ENCODE measurements around the gene ZNF808.
"Not testable (repeated sequence)": the region's sequence is repeated elsewhere in the genome, so short reads cannot be mapped to it uniquely, and the experiment has no call there.

The ZNF808 gene

DNA sequence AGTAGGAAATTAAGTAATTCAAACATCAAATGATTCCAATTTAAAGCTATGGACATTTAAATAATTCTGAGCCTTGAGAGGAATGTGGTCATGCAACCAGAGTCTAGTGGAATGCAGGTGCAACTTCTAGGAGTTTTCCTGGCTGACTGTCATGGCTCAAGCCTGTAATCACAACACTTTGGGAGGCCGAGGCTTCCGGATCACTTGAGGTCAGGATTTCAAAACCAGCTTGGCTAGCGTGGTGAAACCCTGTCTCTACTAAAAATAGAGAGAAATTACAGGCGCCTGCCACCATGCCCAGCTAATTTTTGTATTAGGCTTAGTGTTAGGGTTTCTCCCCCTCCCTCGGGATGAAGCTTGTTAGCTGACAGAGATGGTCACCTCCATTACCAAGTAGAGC is 6.4 kb downstream of the ZNF808 start:
- no peak for DNase-seq
- intact Hi-C loops (cut with DNase I): no loop called here

DNA sequence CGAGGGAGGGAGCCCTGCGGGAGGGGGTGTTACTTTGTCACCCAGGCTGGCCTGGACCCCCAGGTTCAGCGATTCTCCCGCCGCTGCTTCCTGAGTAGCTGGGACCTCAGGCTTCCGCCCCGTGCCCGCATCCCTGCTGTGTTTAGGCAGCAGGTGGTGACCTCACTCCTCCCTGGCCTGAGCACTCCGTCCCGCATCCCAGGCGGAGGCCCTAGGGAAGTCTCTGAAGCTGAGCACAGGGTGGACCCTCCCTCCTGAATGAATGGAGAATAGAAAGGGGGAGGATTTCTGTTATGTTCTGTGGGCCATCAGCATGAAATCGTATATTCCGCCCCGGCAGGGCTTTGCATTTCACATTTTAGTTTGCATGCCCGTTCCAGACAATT is 7.9 kb downstream of the ZNF808 start:
- intact Hi-C loops (cut with DNase I): not testable (repeated sequence)
- DNase-seq: peak in 13 of 42 donors; percentile 3 to 43 (median 12)

DNA sequence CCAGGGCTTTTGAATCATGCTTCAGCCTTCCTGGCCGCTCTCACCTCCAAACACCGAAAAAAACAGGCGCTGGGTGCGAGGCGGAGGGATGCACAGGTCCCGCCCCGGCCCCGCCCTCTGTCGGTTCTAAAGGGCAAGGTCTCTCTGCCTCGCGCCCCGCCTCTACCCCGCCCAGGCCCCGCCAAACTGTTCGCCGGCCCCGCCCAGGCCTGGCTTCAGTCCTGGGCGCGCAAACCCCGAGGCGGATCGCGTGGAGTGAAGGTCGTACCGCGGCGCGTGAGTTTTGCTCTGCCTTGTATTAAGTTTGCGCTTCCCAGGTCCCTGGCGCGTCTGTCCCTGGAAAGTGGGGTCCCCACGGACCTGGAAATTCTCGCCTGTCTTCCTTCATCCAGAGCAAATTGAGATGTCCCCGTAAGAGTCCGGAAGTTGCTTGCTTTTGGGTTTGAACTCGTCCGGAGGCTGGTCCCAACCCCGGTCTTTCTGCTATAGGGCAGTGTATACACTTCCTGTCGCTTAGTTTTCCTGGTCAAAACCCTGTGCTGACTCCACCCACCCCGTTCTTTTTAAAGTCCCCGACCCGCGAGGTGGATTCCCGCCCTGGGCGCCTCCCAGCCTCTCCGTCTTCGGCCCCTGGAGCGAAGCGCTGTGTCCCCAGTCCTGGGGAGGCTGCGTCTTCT is 8.4 kb downstream of the ZNF808 start:
- intact Hi-C loops (cut with DNase I): no loop called here

DNA sequence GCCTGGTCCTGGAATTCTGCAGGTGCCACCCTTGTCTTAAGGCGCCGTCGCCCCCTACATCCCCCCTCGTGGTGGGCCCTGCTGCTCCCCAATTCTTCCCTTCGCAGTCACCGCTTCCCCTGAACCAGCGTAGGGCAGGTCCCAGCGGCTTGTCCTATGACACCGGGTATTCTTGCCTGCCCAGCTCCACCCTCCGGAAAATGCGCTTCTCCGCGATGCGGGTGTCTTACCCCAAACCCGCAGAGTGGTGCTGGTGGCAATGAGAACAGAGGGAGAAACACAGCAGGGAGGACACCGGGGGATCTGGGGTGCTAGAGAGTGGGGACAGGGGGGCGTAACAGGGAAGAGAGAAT is 9.0 kb downstream of the ZNF808 start:
- intact Hi-C loops (cut with DNase I): no loop called here
- peak in 5 of 42 donors; percentile 1 to 43 (median 12) for DNase-seq

More for the DNA sequence above, 8.4 kb downstream of the ZNF808 start:
- DNase-seq: peak; percentile 58 to 95 (median 88)

DNA sequence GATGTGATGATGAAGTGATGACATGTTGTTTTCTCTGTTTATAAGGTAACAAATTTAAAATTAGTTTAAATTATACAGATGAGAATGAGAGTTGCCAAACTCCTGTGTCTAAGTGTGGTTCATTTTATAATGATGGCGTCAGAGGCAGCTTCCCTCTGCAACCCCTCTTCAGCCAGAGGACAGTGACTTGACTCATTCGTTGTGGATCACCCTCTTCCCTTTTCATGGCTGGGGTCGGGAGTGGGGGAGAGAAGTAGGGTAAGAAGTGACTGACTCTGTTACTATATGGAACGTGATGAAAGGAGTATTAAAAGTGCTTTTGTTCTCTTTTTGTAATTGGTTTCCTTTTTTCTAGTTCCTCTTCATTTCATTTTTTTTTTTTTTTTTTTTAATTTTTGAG is 11.3 kb downstream of the ZNF808 start:
- intact Hi-C loops (cut with DNase I); DNase-seq: not testable (repeated sequence)

DNA sequence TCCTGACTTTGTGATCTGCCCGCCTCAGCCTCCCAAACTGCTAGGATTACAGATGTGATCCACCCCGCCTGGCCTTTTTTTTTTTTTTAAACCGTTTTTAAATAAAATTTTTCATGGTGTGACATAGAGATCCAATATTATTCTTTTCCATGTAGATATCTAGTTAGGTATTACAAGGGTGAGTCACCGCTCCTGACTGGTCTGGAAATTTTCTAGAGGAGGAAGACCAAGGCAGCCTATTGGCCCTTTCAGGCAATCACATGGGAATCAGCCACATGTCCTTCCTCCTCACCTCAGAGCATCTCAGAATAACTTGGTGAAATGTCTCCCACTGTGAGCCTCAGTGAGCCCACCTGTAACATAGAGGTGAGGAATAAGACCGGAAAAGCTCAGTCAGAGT is 13.7 kb downstream of the ZNF808 start:
- intact Hi-C loops (cut with DNase I): not testable (repeated sequence)
- peak in 3 of 42 donors; percentile 20 to 28 (median 21) for DNase-seq

DNA sequence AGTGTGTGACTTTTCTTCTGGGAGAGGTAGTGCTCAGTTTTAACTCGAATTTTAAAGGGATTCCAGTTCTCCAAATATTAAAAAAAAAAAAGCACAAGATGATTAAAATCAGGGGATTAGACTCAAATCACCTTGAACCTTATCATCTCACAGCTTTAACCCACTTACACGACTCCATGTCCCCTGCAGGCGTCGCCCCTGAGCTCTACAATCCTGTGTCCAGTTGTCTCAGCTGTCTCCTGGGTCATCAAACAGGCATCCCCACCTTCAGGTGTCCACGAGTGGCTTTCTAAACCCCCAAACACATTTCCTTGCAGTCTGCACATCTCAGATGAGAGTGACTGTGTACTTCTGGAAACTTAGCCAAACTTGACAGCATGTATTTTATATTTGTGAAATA is 14.1 kb downstream of the ZNF808 start:
- no peak for DNase-seq
- intact Hi-C loops (cut with DNase I): no loop called here

DNA sequence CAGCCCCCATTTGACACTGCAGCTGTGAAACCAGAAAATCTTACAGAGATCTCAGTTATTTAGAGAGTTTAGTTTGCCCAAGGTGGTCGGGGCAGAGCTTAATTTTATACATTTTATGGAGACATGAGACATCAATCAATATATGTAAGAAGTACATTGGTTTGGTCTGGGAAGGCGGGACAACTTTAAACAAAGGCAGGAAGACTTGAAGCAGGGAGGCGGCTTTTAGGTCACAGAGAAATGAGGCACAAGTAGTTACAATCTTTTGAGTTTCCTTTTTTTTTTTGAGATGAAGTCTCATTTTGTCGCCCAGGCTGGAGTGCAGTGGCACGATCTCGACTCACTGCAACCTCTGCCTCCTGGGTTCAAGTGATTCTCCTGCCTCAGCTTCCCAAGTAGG is 15.1 kb downstream of the ZNF808 start:
- DNase-seq; intact Hi-C loops (cut with DNase I): not testable (repeated sequence)

DNA sequence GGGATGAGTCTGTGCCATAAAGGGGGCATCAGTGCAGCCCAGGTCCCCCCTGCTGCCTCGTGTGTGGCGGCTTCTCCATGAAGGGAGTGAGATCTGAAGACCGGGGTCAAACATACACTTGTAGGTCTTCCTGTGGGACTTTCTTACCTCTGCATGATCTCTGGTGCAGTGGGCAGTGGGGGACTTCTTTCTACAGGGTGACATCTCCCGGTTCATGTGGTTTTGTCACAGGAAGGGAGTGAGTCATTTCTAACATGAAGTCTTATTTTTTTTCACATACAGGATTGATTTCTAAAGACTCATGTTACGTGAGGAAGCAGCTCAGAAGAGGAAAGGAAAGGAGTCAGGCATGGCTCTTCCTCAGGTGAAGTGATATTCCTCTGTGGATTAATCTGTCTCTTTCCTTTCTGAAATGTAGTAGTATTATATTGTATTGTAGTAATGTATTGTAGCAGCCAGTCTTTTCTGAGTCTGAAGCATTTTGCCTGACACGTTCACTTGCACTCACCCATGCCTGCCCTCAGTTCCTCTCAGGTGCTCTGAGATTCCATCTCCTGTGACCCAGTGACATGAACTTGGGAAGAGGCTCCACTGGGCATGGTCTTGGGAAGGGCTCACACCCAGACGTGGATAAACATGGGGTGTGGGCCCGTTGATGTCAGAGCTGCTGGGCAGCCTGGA is 15.7 kb downstream of the ZNF808 start:
- intact Hi-C loops (cut with DNase I): no loop called here
- no peak for DNase-seq

DNA sequence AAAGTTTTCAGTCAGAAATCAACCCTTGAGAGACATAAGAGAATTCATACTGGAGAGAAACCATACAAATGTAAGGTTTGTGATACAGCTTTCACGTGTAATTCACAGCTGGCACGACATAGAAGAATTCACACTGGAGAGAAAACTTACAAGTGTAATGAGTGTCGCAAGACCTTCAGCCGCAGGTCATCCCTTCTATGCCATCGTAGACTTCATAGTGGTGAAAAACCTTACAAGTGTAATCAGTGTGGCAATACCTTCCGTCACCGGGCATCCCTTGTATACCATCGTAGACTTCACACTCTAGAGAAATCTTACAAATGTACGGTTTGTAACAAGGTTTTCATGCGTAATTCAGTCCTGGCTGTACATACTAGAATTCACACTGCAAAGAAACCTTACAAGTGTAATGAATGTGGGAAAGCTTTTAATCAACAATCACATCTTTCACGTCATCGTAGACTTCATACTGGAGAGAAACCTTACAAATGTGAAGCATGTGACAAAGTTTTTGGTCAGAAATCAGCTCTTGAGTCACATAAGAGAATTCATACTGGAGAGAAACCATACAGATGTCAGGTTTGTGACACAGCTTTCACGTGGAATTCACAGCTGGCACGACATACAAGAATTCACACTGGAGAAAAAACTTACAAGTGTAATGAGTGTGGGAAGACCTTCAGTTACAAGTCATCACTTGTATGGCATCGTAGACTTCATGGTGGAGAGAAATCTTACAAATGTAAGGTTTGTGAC is 26.9 kb downstream of the ZNF808 start:
- intact Hi-C loops (cut with DNase I): no loop called here
- DNase-seq: no peak

DNA sequence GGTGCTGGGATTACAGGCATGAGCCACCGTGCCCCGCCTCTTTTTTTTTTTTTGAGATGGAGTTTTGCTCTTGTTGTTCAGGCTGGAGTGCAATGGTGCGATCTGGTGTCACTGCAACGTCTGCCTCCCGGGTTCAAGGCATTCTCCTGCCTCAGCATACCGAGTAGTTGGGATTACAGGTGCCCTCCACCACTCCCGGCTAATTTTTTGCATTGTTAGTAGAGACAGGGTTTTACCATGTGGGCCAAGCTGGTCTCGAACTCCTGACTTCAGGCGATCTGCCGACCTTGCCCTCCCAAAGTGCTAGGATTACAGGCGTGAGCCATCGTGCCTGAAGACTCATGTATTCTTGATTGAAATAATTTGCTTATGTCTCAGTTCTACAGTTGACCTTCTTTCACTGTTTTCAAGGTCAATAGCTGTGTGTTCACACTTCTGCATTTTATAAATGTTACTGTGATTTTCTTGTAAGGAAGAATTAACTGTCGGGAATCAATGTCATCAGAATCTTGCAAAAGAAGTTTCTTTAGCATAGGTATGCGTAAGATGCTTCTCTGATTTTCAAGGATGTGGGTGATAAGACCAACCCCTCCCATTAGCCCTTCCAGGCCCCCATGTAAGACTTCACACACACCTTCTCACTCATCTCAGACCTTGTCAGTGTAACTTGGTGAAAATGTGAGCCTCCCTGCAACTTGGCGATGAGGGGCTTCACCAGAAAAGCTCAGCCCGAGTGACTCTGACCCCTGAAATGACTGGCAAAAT is 29.9 kb downstream of the ZNF808 start:
- DNase-seq: no peak
- intact Hi-C loops (cut with DNase I): no loop called here

DNA sequence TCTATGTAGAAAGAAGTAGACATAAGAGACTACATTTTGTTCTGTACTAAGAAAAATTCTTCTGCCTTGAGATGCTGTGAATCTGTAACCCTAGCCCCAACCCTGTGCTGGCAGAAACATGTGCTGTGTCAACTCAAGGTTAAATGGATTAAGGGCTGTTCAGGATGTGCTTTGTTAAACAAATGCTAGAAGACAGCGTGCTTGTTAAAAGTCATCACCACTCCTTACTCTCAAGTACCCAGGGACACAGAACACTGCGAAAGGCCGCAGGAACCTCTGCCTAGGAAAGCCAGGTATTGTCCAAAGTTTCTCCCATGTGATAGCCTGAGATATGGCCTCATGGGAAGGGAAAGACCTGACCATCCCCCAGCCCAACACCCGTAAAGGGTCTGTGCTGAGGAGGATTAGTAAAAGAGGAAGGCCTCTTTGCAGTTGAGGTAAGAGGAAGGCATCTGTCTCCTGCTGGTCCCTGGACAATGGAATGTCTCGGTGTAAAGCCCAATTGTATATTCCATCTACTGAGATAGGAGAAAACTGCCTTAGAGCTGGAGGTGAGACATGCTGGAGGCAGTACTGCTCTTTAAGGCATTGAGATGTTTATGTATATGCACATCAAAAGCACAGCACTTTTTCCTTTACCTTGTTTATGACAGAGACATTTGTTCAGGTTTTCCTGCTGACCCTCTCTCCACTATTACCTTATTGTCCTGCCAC is 31.4 kb downstream of the ZNF808 start:
- DNase-seq; intact Hi-C loops (cut with DNase I): not testable (repeated sequence)

DNA sequence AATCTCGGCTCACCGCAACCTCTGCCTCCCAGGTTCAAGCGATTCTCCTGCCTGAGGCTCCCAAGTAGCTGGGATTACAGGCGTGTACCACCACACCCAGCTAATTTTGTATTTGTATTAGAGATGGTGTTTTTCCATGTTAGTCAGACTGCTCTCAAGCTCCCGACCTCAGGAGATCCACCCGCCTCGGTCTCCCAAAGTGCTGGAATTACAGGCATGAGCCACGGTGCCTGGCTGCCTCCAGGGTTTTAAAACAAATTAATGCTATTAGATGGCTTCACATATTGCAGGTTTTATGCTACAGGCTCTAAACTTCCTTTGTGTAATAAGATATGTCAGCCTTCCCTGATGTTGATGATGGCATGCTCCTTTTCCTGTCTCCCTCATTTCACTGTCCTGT is 34.1 kb downstream of the ZNF808 start:
- DNase-seq; intact Hi-C loops (cut with DNase I): not testable (repeated sequence)

DNA sequence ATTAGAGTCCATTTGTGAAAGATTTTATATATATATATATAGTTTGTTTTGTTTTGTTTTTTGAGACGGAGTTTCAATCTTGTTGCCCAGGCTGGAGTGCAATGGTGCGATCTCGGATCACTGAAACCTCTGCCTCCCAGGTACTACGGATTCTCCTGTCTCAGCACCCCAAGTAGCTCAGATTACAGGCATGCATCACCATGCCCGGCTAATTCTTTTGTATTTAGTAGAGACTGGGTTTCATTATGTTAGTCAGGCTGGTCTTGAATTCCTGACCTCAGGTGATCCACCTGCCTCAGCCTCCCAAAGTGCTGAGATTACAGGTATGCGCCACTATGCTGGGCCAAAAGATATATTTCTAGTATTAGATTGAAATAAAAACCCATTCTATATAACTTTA is 38.7 kb downstream of the ZNF808 start:
- intact Hi-C loops (cut with DNase I): no loop called here
- DNase-seq: no peak

DNA sequence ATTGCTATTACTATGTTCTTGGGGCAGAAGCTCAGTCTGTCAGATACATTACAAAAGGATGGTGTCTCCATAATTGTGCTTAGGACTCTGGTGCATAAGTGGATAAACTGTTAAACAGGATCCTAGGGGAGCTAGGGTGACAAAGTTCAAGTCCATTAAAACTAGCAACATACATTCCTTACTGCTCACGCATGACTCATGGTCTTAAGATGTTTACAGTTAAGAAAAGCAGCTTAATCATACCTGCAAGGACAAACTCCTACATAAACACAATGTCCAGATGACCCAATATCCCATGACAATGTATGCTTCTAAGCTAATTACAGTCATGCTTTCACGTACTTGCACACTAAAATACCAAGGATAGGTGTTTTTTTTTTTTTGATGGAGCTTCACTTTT is 39.1 kb downstream of the ZNF808 start:
- no peak for DNase-seq
- intact Hi-C loops (cut with DNase I): no loop called here

DNA sequence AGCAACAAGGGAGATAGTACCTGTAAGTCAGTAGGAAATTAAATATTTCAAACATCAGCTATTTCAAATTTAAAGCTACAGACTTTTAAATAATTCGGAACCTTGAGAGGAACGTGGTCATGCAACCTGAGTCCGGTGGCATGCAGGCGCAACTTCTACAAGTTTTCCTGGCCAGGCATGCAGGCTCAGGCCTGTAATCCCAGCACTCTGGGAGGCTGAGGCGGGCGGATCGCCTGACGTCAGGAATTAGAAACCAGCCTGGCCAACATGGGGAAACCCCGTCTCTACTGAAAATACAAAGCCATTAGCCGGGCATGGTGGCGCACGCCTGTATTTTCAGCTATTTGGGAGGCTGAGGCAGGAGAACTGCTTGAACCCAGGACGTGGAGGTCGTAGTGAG is 40.5 kb downstream of the ZNF808 start:
- no peak for DNase-seq

DNA sequence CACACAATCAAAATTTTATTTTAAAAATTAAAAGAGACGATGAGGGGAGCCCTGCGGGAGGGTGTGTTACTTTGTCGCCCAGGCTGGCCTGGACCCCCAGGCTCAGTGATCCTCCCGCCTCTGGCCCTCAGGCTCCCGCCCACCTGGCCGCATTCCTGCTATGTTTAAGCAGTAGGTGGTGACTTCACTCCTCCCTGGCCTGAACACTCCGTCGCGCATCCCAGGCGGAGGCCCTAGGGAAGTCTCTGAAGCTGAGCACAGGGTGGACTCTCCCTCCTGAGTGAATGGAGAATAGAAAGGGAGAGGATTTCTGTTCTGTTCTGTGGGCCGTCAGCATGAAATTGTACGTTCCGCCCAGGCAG is 42.2 kb downstream of the ZNF808 start:
- intact Hi-C loops (cut with DNase I): not testable (repeated sequence)
- peak in 9 of 42 donors; percentile 5 to 52 (median 26) for DNase-seq

More for the DNA sequence above, 40.5 kb downstream of the ZNF808 start:
- intact Hi-C loops (cut with DNase I): no loop called here

DNA sequence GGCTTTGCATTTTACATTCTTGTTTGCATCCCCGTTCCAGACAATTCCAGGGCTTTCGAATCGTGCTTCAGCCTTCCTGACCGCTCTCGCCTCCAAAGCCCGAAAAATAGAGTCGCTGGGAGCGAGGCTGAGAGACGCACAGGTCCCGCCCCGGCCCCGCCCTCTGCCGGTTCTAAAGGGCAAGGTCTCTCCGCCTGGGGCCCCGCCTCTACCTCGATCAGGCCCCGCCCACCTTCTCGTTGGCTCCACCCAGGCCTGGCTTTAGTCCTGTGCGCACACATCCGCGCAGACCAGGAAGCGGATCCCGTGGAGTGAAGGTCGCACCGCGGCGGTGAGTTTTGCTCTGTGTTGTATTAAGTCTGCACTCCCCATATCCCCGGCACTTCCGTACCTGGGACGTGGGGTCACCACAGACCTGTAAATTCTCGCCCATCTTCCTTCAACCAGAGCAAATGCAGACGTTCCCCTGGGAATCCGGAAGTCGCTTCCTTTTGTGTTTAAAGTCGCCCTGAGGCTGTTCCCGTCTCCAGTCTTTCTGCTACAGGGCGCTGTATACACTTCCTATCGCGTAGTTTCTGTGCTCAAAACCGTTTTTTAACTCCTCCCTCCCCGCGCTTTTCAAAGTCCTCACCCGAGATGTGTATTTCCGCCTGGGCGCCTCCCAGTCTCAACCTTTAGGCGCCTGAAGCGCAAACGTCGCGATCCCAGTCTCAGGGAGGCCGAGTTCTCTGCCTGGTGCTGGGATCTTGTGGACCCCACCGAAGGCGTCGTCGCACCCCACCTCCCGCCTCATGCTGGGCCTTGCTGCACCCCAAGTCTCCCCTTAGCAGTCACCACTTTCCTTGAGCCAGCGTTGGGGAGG is 42.8 kb downstream of the ZNF808 start, which contains the start of gene ZNF701:
Gene ZNF701 (plus strand): TSS at position 288 of the 862 bp plus-strand sequence. CDS start 3,861 bp downstream, outside the sequence.
- intact Hi-C loops (cut with DNase I): no loop called here
- peak; percentile 94 to 99 (median 98) for DNase-seq
